Heart left ventricle (tissue), 16 donors: ENCODE measurements around the gene SYK. TPM values are rescaled to one million over a fixed set of nuclear protein-coding genes. Genes with fewer than 3 reads are reported as not detected.

ENCODE experiments used
- ATAC-seq, 4 donors: fragments of 200-7000 bp; cut with Tn5 transposase; one replicate each; pipeline ENCODE4 v1.9.1; 2020 to 2022; ENCODE audit warnings: moderate library complexity in 4 of 4, mild to moderate bottlenecking in 3 of 4, moderate number of reproducible peaks in 1 of 4
- DNase-seq, 5 donors: peaks; one replicate each; pipeline ENCODE4 v3.0.0-alpha.2; 2020
- H3K27ac ChIP-seq, 12 donors: fragments of 200-600 bp; sonication (generic) in 4 of 12; one replicate each; pipeline versions ENCODE4 v1.5.0 to v1.8.0; 2016 to 2022; ENCODE audit warnings: mild to moderate bottlenecking in 2 of 12
- H3K27me3 ChIP-seq, 9 donors: fragments of 200-600 bp; sonication (generic) in 2 of 9; one replicate each; pipeline versions ENCODE4 v1.5.1 to v1.8.0; 2016 to 2022; ENCODE audit warnings: mild to moderate bottlenecking in 3 of 9
- H3K36me3 ChIP-seq, 9 donors: fragments of 200-600 bp; sonication (generic) in 2 of 9; one replicate each; pipeline versions ENCODE4 v1.5.0 to v1.8.0; 2018 to 2022; ENCODE audit warnings: mild to moderate bottlenecking in 2 of 9
- H3K4me1 ChIP-seq, 12 donors: fragments of 200-600 bp; sonication (generic) in 4 of 12; one replicate each; pipeline versions ENCODE4 v1.5.0 to v1.8.0; 2016 to 2022; ENCODE audit warnings: mild to moderate bottlenecking in 3 of 12
- H3K4me3 ChIP-seq, 12 donors: fragments of 200-600 bp; sonication (generic) in 4 of 12; one replicate each; pipeline versions ENCODE4 v1.5.0 to v1.8.0; 2017 to 2022; ENCODE audit warnings: mild to moderate bottlenecking in 9 of 12, moderate library complexity in 4 of 12
- H3K9me3 ChIP-seq, 12 donors: fragments of 200-600 bp; sonication (generic) in 4 of 12; one replicate each; pipeline versions ENCODE4 v1.5.0 to v1.8.0; 2016 to 2022; ENCODE audit warnings: mild to moderate bottlenecking in 1 of 12
- CTCF ChIP-seq, 12 donors: fragments of 200-600 bp; sonication (generic) in 4 of 12; IDR thresholded peaks; one replicate each; pipeline versions ENCODE4 v1.5.0 to v1.8.0; 2018 to 2022; ENCODE audit warnings: antibody characterized with exemption in 12 of 12, mild to moderate bottlenecking in 5 of 12
- POLR2A ChIP-seq, 2 donors: fragments of 450-650 bp; IDR thresholded peaks; one replicate each; pipeline ENCODE4 v1.6.1; 2017; ENCODE audit warnings: antibody characterized with exemption in 2 of 2, mild to moderate bottlenecking in 2 of 2, moderate library complexity in 2 of 2
- WGBS, 4 donors: extraction: QIAGEN DNeasy Blood & Tissue Kit in 2 of 4; methylation state at CpG; one replicate each; pipeline versions ENCODE4 v1.1.5 to v1.1.7; 2013 to 2018; 5-methylcytosine and 5-hydroxymethylcytosine counted together
- intact Hi-C, 10 donors: fragments of 100-400 bp; cut with DNase I; formaldehyde crosslinking; loops; one replicate each; pipeline versions ENCODE4 v1.11.1 to v1.14.2; 2022
- polyA plus RNA-seq, 2 donors: library from polyadenylated mRNA; stranded (reverse); fragments of 200-250 nt; gene quantifications; one replicate each; pipeline ENCODE4 v1.2.3, GENCODE V29; 2013
- total RNA-seq, 9 donors: library from RNA; depleted of rRNA in 2 of 9; stranded (reverse); fragments of >200 nt in 2 of 9; fragmentation: NEBNext Ultra II Directional in 3 of 9; extraction: Animal tissue kit (Norgen Biotek cat#: 25700) in 3 of 9; gene quantifications; one replicate each; pipeline versions ENCODE4 v1.1.0 to v1.2.4, GENCODE V29; 2016 to 2023
- donor health status: ischemic (EF 13 %, LVEDD 7.1; RV severe dilation, severe dysfunction).
- donor health status: healthy with polysubstance abuse.
- donor health status: DM: no; HTN: yes; CAD: no.
- donor health status: DM: no; HTN: no; CAD: no.
- donor health status: ischemic (EF 25% LVEDD 6.9; RV normal size, moderate dysfunction).
- donor health status: ischemic (EF 25% LVEDD 5.7; RV mildly dilated, moderate dysfunction).
- donor health status: healthy.
- donor health status: DM: yes; HTN: yes; CAD: no.
- donor health status: ischemic (EF 35%, LVEDD 5.7; RV mildly dilated, moderate dysfunction).
- donor health status: nonischemic (EF 11% LVEDD 7.7; RV severe dilation, severe dysfunction).
- donor health status: DM: yes; HTN: yes; CAD: no.
- donor health status: PGD.
- donor health status: ischemic (EF 29% LVEDD 5.4; RV normal size, mild dysfunction).
- donor health status: nonischemic (EF 23%, LVEDD 6.1; RV moderate dilation, normal function).

SYK gene
- total and polyA plus RNA-seq, 11 donors = 0.53 to 41.3 (median 2.4) TPM

DNA sequence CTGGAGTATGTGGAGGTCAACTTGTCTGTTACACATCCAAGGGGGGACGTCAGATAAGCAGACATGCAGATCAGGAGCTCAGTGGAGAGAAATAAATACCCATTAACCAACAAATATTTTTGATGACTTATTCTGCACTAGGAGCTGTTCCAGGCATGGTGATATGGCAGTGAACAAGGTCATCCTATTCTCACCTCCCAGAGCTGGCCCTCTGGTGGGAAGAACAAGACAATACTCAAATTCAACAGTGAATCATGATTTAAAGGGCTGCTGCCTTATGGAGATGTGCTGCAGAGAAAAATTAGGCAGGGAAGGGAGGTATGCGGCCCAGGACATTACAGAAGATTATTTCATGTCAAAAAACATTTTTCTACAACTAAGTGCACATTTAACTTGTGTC is 36.5 kb downstream of the SYK start:
- H3K4me3 ChIP-seq = no peak overlapping the region
- intact Hi-C loops = no loop called here
- peak in 1 of 12 donors; percentile 9 for TF ChIP-seq CTCF (IDR thresholded peaks at IDR 0.05)
- TF ChIP-seq POLR2A (IDR thresholded peaks at IDR 0.05) = no peak
- H3K27ac ChIP-seq = no peak overlapping the region
- peaks cover 0 to 5% (median 0%) of the 10 kb centered on the region in 9 donors for H3K36me3 ChIP-seq
- H3K9me3 ChIP-seq = peaks cover 0 to under 1% (median 0%) of the 10 kb centered on the region in 12 donors
- peaks cover 0 to 36% (median 0%) of the 10 kb centered on the region in 12 donors for H3K4me1 ChIP-seq
- WGBS, 4 donors = 70 to 85% (median 78%) methylated on average over 2 of the region's 2 CpGs
- H3K27me3 ChIP-seq = no peaks in the 10 kb centered on the region
- DNase-seq (no peak), ATAC-seq (no peak)

- no peaks in the 10 kb centered on the region for H3K27me3 ChIP-seq
- no peak for ATAC-seq
- WGBS, 4 donors = 65 to 81% (median 77%) methylated on average over 6 of the region's 6 CpGs
- DNase-seq = no peak
- no peaks in the 10 kb centered on the region for H3K9me3 ChIP-seq
- H3K4me3 ChIP-seq = no peak overlapping the region
- H3K27ac ChIP-seq = no peak overlapping the region
- TF ChIP-seq CTCF (IDR thresholded peaks at IDR 0.05) (no peak), POLR2A (IDR thresholded peaks at IDR 0.05) (no peak)
- peaks cover 0 to 36% (median 0%) of the 10 kb centered on the region in 12 donors for H3K4me1 ChIP-seq
- H3K36me3 ChIP-seq = peaks cover 0 to 5% (median 0%) of the 10 kb centered on the region in 9 donors
- intact Hi-C loops = no loop called here
Measured at GRCh38 chr9:90838581-90839154, 37.0 kb downstream of the SYK start.

- 68 to 80% (median 74%) methylated on average over 7 of the region's 7 CpGs for WGBS, 4 donors
- intact Hi-C loops = no loop called here
- Histone ChIP-seq H3K36me3 (peaks cover 0 to 11% (median 0%) of the 10 kb centered on the region in 9 donors), H3K27me3 (no peaks in the 10 kb centered on the region), H3K4me3 (no peak overlapping the region), H3K9me3 (no peaks in the 10 kb centered on the region), H3K4me1 (peaks cover 0 to 35% (median 0%) of the 10 kb centered on the region in 12 donors), H3K27ac (no peak overlapping the region)
- DNase-seq = no peak
- no peak for ATAC-seq
- TF ChIP-seq POLR2A (IDR thresholded peaks at IDR 0.05) = no peak
Measured at GRCh38 chr9:90839183-90839728, 37.6 kb downstream of the SYK start.

GRCh38 chr9:90840696-90841095 is 39.1 kb downstream of the SYK start:
- WGBS, 4 donors = 74 to 81% (median 80%) methylated on average over 5 of the region's 5 CpGs
- intact Hi-C loops = no loop called here
- TF ChIP-seq CTCF (IDR thresholded peaks at IDR 0.05) (no peak), POLR2A (IDR thresholded peaks at IDR 0.05) (no peak)
- DNase-seq = no peak
- Histone ChIP-seq H3K36me3 (peaks cover 0 to 26% (median 0%) of the 10 kb centered on the region in 9 donors), H3K27me3 (no peaks in the 10 kb centered on the region), H3K27ac (no peak overlapping the region), H3K9me3 (no peaks in the 10 kb centered on the region), H3K4me3 (no peak overlapping the region), H3K4me1 (peaks cover 0 to 21% (median 0%) of the 10 kb centered on the region in 12 donors)
- no peak for ATAC-seq
